ENCODE measurements around the gene PTH. TPM values are rescaled to one million over a fixed set of nuclear protein-coding genes. Genes with fewer than 3 reads are reported as not detected.

PTH gene
- total and polyA plus RNA-seq, 9 of the 15 experiments (the other 6 are each of a cell fraction or from before 2014, with no cell fraction given): not detected

GRCh38 chr11:13462901-13463778 is 32.7 kb downstream of the PTH start, which contains the start of gene BTBD10 (continued):
- TF ChIP-seq BRF2 (IDR thresholded peaks at IDR 0.05; ENCODE audit: borderline replicate concordance, insufficient read depth, insufficient read length): no peak
- no peak for TF ChIP-seq SRSF7 (optimal IDR thresholded peaks at IDR 0.05; ENCODE audit: low read depth, low read length)
- TF ChIP-seq ZNF76 (CRISPR knock-in tag; IDR thresholded peaks at IDR 0.05; ENCODE audit: borderline replicate concordance): no peak
- TF ChIP-seq, protein P1, sequence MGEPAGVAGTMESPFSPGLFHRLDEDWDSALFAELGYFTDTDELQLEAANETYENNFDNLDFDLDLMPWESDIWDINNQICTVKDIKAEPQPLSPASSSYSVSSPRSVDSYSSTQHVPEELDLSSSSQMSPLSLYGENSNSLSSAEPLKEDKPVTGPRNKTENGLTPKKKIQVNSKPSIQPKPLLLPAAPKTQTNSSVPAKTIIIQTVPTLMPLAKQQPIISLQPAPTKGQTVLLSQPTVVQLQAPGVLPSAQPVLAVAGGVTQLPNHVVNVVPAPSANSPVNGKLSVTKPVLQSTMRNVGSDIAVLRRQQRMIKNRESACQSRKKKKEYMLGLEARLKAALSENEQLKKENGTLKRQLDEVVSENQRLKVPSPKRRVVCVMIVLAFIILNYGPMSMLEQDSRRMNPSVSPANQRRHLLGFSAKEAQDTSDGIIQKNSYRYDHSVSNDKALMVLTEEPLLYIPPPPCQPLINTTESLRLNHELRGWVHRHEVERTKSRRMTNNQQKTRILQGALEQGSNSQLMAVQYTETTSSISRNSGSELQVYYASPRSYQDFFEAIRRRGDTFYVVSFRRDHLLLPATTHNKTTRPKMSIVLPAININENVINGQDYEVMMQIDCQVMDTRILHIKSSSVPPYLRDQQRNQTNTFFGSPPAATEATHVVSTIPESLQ (CRISPR knock-in tag; IDR thresholded peaks at IDR 0.05): peak; percentile 40; the same call in 1 of the 2 replicates
- TF ChIP-seq SMARCB1 (IDR thresholded peaks at IDR 0.05; ENCODE audit: insufficient read length, low read depth): no peak
- TF ChIP-seq, protein P2, sequence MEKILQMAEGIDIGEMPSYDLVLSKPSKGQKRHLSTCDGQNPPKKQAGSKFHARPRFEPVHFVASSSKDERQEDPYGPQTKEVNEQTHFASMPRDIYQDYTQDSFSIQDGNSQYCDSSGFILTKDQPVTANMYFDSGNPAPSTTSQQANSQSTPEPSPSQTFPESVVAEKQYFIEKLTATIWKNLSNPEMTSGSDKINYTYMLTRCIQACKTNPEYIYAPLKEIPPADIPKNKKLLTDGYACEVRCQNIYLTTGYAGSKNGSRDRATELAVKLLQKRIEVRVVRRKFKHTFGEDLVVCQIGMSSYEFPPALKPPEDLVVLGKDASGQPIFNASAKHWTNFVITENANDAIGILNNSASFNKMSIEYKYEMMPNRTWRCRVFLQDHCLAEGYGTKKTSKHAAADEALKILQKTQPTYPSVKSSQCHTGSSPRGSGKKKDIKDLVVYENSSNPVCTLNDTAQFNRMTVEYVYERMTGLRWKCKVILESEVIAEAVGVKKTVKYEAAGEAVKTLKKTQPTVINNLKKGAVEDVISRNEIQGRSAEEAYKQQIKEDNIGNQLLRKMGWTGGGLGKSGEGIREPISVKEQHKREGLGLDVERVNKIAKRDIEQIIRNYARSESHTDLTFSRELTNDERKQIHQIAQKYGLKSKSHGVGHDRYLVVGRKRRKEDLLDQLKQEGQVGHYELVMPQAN (IDR thresholded peaks at IDR 0.05; ENCODE audit: borderline replicate concordance): peak; percentile 23; the same call in 1 of the 2 replicates
- no peak for TF ChIP-seq BRD4 (IDR thresholded peaks at IDR 0.05)
- no peak for TF ChIP-seq GTF2A2 (tag; IDR thresholded peaks at IDR 0.05)
- TF ChIP-seq SMAD4 (CRISPR knock-in tag; conservative IDR thresholded peaks at IDR 0.05): peak; percentile 71
- TF ChIP-seq NFIX (CRISPR knock-in tag; IDR thresholded peaks at IDR 0.05; ENCODE audit: low read depth): no peak
- no peak for TF ChIP-seq TAF15 (IDR thresholded peaks at IDR 0.05; ENCODE audit: low read depth, low read length)
- TF ChIP-seq U2AF2 (optimal IDR thresholded peaks at IDR 0.05; ENCODE audit: low read depth, low read length): no peak
- TF ChIP-seq, protein P3, sequence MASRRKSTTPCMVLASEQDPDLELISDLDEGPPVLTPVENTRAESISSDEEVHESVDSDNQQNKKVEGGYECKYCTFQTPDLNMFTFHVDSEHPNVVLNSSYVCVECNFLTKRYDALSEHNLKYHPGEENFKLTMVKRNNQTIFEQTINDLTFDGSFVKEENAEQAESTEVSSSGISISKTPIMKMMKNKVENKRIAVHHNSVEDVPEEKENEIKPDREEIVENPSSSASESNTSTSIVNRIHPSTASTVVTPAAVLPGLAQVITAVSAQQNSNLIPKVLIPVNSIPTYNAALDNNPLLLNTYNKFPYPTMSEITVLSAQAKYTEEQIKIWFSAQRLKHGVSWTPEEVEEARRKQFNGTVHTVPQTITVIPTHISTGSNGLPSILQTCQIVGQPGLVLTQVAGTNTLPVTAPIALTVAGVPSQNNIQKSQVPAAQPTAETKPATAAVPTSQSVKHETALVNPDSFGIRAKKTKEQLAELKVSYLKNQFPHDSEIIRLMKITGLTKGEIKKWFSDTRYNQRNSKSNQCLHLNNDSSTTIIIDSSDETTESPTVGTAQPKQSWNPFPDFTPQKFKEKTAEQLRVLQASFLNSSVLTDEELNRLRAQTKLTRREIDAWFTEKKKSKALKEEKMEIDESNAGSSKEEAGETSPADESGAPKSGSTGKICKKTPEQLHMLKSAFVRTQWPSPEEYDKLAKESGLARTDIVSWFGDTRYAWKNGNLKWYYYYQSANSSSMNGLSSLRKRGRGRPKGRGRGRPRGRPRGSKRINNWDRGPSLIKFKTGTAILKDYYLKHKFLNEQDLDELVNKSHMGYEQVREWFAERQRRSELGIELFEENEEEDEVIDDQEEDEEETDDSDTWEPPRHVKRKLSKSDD (conservative IDR thresholded peaks at IDR 0.05; ENCODE audit: low read length): peak; percentile 99
- peak; percentile 13; the same call in 1 of the 2 replicates for TF ChIP-seq LEF1 (IDR thresholded peaks at IDR 0.05)

All from K562 (cell line).